C4-2B (cell line): ENCODE results near the gene LMBR1.
"Not testable (repeated sequence)": the region's sequence is repeated elsewhere in the genome, so short reads cannot be mapped to it uniquely, and the experiment has no call there.

Experiments
- H3K27ac ChIP-seq: fragments of 450-650 bp; 2 replicates; pipeline ENCODE4 v1.5.1; 2017
- CTCF ChIP-seq: fragments of 450-650 bp; conservative IDR thresholded peaks from 2 replicates; pipeline ENCODE4 v1.5.1; 2017; ENCODE audit warnings: mild to moderate bottlenecking
- ZFX ChIP-seq: fragments of 450-650 bp; IDR thresholded peaks from 2 replicates; pipeline ENCODE4 v1.6.1; 2017

LMBR1 gene

GRCh38 chr7:156640949-156641485, 252.0 kb downstream of the LMBR1 start:
- TF ChIP-seq CTCF (no peak), ZFX (no peak; the same call in 1 of the 2 replicates)
- H3K27ac ChIP-seq = peak overlapping the region; percentile 95

GRCh38 chr7:156640257-156640948, 252.6 kb downstream of the LMBR1 start, which contains the start of gene RNF32:
Gene RNF32 (plus strand): TSS chr7:156640774. CDS start chr7:156643878, 3,104 bp downstream.
- no peak for TF ChIP-seq CTCF
- peak; percentile 59 for TF ChIP-seq ZFX

GRCh38 chr7:156639426-156640256, 253.3 kb downstream of the LMBR1 start:
- TF ChIP-seq ZFX = peak; percentile 84
- no peak for TF ChIP-seq CTCF
- peak overlapping the region; percentile 95 for H3K27ac ChIP-seq

More at GRCh38 chr7:156640257-156640948, 252.6 kb downstream of the LMBR1 start, which contains the start of gene RNF32:
- H3K27ac ChIP-seq = peak within 1 kb of the TSS; percentile 95

DNA sequence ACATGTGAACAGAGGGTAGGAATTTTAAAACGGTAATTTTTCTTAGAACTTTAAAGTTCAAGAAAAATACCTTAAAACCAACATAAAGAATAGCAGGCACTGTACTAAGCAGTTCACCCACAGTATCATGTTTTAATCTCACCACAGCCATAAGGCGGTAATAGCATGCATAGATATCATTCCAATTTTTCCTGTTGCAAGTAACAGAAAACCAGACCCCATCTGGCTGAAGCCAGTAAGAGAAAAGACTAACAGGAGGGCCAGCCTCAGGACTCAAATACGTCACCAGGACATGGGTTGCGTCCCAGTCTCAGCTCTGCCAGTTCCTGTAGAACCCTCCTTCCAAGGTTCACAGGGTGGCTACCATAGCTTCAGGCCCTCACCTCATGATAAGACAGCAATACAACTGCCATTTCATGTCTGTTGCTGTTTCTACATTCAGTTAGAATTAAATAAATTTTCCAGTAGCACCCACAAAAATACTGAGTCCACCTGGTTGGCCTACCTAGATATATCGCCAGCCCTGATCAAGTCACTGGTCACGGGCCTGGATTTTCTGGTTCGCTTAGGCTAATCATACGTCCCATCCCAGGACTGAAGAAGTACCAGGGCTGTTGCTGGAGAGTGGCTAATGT, 254.4 kb downstream of the LMBR1 start:
- TF ChIP-seq CTCF (no peak), ZFX (no peak)
- H3K27ac ChIP-seq = no peak overlapping the region

DNA sequence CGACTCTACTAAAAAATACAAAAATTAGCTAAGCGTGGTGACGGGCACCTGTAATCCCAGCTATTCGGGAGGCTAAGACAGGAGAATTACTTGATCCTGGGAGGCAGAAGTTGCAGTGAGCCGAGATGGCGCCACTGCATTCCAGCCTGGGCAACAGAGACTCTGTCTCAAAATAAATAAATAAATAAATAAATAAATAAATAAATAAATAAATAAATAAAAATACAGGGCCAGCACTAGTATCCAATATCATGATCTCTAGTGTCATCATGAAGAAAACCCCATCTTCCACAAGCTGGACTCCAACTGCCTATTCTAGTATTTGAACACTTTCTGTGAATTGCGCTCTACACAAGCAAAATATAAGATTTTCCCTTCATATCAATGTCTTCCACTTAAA, 255.9 kb downstream of the LMBR1 start:
- not testable (repeated sequence) for H3K27ac ChIP-seq

DNA sequence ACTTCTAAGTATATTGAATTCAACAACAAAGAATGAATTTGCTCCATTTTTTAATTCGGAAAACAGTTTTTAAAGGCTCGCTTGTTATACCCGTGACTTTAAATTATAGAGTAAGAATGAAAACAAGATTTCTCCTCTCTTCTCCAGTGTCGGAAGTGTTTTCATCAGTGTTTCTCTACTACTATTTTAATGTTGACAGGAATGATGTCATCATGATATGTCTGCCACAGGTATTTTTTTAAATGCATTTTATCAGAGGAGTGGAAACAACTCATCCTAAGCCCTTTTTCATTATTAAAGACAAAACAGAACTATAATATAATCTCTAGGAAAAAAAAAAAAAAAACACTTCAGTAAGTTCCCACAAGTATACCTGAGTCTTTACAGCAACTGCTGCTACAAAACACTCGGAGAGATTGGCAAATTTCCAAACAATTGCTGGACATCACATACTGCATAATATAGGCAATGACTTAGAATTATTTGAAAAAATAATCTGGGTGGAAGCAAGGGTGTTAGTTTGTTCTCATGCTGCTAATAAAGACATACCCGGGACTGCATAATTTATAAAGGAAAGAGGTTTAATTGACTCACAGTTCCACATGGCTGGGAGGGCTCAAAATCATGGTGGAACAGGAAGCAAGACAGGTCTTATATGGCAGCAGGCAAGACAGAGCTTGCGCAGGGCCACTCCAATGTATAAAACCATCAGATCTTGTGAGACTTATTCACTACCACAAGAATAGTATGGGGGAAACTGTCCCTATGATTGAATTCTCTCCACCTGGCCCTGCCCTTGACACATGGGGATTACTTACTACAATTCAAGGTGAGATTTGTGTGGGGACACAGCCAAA, 257.2 kb downstream of the LMBR1 start:
- no peak overlapping the region for H3K27ac ChIP-seq
- TF ChIP-seq ZFX (no peak), CTCF (no peak)

DNA sequence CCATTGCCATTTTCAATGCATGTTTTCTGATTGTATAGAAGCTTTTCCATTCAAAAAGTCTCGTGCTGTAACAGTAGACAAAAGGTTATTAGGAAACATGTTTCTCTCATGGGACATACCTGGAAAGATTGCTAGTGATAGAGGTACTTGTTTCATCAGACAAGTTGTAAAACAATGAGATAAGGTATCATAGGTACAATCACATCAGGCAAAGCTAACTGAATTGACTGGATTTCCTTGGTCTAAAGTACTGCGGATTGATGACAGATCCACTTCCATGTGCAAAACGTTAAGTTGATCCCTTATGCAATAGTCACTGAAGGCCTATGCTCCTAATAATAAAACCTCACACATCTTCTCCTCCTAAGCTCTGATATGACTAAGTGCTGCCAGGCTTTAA, 258.9 kb downstream of the LMBR1 start:
- TF ChIP-seq ZFX (no peak), CTCF (no peak)
- no peak overlapping the region for H3K27ac ChIP-seq
